Omental fat pad (tissue), 4 donors: ENCODE measurements around the gene RIPOR3. TPM values are rescaled to one million over a fixed set of nuclear protein-coding genes. Genes with fewer than 3 reads are reported as not detected.

Experiments
- ATAC-seq: fragments of 150-250 bp; one replicate; pipeline ENCODE4 v1.9.1; 2016; ENCODE audit warnings: mild to moderate bottlenecking, moderate library complexity; ENCODE audit not compliant: low FRiP score
- DNase-seq: peaks from one replicate; pipeline ENCODE4 v3.0.0-alpha.2; 2019; ENCODE audit warnings: low spot score
- CTCF ChIP-seq, 3 donors: fragments of 450-650 bp; IDR thresholded peaks; one replicate each; pipeline ENCODE4 v1.5.1; 2016 to 2017; ENCODE audit warnings: antibody characterized with exemption in 3 of 3, mild to moderate bottlenecking in 3 of 3, moderate library complexity in 2 of 3
- total RNA-seq, 4 donors: library from RNA; depleted of rRNA; stranded (reverse); fragments of >200 nt; gene quantifications; one replicate each; pipeline ENCODE4 v1.1.0, GENCODE V29; 2016

Gene RIPOR3
- total RNA-seq, 4 donors from 2014 or later: 7.8 to 81.8 (median 16.6) TPM

- DNase-seq (no peak), ATAC-seq (no peak)
- no peak for TF ChIP-seq CTCF (IDR thresholded peaks at IDR 0.05)
Measured at GRCh38 chr20:50635014-50635557, 56.3 kb downstream of the RIPOR3 start.

- TF ChIP-seq CTCF (IDR thresholded peaks at IDR 0.05): no peak
- DNase-seq (no peak), ATAC-seq (no peak)
Measured at GRCh38 chr20:50634191-50634590, 57.2 kb downstream of the RIPOR3 start.

GRCh38 chr20:50633361-50633760 lies 58.0 kb downstream of the RIPOR3 start:
- DNase-seq: no peak
- TF ChIP-seq CTCF (IDR thresholded peaks at IDR 0.05): no peak
- ATAC-seq: no peak

GRCh38 chr20:50632701-50633100 lies 58.6 kb downstream of the RIPOR3 start:
- ATAC-seq: no peak

GRCh38 chr20:50632236-50632635 lies 59.1 kb downstream of the RIPOR3 start:
- no peak for TF ChIP-seq CTCF (IDR thresholded peaks at IDR 0.05)
- ATAC-seq: no peak
- DNase-seq: no peak

More at GRCh38 chr20:50632701-50633100, 58.6 kb downstream of the RIPOR3 start:
- no peak for TF ChIP-seq CTCF (IDR thresholded peaks at IDR 0.05)
- no peak for DNase-seq

GRCh38 chr20:50630578-50631263 lies 60.6 kb downstream of the RIPOR3 start:
- TF ChIP-seq CTCF (IDR thresholded peaks at IDR 0.05): no peak
- no peak for DNase-seq
- no peak for ATAC-seq

- DNase-seq (no peak), ATAC-seq (no peak)
- TF ChIP-seq CTCF (IDR thresholded peaks at IDR 0.05): no peak
Measured at GRCh38 chr20:50629670-50630045, 61.7 kb downstream of the RIPOR3 start.
